UCSD-AML1 (cell line): ENCODE results near the gene ENDOV.

Experiments used
- DNase-seq: peaks from one replicate; lab custom pipeline; 2025; ENCODE audit not compliant: unreplicated experiment; lab: John Stamatoyannopoulos, UW

The ENDOV gene

DNA sequence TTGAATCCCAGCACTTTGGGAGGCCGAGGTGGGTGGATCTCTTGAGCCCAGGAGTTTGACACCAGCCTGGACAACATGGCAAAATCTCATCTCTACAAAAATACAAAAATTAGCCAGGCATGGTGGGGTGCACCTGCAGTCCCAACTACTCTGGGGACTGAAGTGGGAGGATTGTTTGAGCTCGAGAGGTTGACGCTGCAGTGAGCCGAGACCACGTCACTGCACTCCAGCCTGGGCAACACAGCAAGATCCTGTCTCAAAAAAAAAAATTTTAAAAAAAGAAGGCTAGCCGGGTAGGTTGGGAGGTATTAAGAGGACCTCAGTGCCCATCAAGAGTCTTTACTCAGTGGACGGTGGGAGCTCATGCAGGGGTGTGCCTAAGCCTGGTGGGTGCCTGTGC lies 65.3 kb downstream of the ENDOV start:
- no peak for DNase-seq

DNA sequence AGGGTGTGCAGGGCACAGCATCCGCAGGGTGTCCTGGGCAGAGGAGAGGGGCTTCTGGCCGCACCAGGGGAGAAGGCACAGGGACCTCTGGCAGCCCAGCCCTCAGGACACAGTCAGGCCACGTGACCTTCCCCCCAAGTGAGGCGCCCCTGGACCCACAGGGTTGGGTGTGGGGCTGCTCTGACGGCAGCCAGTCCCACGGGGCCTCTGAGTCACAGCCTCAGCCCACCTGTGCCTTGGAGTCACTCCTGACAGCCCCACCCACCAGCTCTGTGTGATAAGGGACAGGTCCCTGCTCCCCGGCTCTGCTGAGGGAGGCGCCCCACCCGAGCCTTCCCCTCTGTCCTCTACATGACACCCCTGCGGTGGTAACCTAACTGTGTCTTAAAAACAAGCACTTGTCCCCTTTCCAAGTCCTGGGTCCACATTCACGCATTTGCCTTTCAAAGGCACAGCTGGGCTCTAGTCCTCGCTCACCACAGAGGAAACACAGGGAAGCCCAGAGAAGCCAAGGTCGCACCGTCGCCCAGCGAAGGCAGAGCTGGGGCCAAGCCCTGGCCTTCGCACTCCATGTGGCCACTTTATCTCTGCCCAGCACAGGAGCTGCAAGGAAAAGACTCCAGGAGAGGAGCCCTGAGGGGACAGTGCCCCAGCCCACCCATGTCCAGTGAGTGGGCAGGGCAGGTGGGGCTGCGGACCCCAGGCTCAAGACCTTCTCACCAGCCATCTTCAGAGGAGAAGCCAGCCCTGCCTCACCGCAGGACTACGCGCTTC lies 66.5 kb downstream of the ENDOV start:
- no peak for DNase-seq

DNA sequence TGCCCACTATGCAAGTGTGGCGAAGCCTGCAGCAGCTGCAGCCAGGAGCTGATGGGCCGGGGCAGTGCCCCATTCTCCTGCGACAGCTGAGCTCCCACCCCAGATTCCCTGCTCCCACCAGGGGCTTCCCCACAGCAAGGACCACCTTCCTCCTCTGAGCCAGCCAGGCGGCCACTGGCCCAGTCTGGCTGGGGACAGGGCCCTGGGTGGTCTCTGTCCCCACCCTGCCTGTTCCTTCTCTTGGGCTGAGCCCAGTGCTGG lies 67.0 kb downstream of the ENDOV start:
- DNase-seq = no peak

DNA sequence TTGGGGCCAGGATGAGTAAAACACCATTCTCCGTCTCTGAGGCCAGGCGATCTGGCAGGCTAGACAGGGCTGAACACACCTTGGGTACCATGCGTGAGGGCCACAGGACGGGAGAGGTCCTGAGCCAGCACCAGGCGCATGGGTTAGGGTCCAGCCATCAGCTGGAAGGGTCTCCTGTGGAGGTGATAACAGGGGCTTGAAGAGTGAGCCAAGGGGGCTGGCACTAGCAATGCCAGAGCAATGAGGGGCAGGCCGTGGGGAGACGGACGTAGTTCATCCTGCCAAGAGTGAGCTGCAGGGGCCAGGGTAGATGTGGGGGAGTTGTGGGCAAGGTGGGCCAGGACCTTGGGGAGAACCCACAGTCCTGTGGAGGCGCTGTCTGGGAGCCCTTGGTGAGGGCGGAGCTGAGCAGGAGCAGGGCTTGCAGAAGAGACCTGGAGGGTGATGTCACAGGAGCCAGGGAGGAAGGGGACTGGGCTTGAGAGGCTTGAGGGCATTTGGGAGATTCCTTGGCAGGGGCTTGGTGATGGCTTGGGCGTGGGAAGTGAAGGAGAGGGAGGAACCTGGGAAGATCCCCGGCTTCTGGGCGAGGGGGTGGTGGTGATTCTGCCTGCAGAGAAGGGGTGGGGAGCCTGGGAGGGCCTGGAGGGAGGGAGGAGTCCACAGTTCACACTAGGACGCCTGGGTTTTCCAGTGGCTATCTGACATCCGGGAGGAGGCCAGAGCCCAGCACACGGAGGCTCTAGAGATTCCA lies 67.8 kb downstream of the ENDOV start:
- DNase-seq = no peak

DNA sequence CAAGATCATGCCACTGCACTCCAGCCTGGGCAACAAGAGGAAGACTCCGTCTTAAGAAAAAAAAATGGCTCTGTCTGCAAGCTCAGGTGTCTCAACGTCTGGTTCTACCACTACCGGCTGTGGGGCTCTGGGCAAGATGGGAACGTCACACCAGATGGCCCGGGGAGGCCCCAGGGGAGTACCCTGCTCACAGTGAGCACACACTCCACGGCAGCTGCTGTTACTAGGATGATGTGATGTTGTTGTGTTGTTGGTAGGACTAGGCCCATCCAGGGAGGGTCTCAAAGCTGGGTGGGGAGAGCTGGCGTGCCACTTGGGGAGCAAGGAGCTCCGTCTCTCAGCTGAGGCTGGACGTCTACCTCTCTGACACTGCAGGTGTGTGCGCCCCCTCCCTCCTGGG lies 70.9 kb downstream of the ENDOV start:
- DNase-seq = no peak

DNA sequence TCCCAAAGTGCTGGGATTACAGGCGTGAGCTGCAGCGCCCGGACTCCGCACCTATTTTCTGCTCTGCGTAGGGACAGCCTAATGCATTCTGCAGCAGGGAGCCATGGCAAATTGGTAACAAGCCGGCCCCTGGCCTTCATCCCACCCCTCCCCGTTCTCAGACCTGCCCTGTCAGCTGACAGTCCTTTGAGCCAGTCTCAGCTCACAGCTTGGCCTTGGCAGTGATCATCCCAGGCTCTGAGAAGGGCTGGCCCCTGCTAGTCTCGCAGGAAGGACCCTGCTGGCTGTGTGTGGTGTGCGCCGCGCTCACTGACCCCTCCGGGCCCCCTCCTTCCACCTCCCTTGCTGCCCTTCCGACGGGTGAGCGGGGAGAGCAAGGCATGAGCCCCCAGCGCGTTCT lies 71.7 kb downstream of the ENDOV start:
- DNase-seq = no peak

DNA sequence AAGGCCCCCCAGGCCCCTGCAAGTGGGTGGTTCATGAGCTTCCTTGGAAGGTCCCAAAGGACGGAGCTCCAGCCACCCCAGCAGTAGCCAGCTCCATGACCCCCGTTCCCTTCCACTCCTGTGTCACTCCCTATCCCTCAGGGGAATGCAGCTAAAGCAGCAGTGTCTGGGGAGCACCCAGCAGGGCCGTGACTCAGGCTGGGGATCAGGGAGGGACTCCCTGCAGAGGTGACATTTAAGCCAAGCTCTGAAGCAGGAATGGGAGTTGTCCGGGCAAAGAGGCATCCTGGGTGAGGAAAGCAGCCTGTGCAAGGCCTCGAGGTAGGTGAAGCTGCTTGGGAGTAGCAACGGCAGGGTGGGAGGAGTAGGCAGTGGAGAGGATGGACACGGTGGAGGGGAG lies 72.5 kb downstream of the ENDOV start:
- DNase-seq = no peak
